SK-N-SH (cell line): ENCODE results near the gene HSPB2. TPM values are rescaled to one million over a fixed set of nuclear protein-coding genes. Genes with fewer than 3 reads are reported as not detected.

Experiments used
- CTCF ChIA-PET: fragments of 300-600, 350-600 bp; formaldehyde crosslinking; extraction: SDS; loops from one replicate; lab custom pipeline; 2021; lab: Yijun Ruan, JAX
- POLR2A ChIA-PET: fragments of 350-600 bp; sonication (Branson Sonifier 250); formaldehyde crosslinking; extraction: SDS; loops from one replicate; lab custom pipeline; 2020; ENCODE audit warnings: antibody characterized with exemption, inconsistent platforms; lab: Yijun Ruan, JAX
- DNase-seq: peaks from one replicate; pipeline ENCODE4 v3.0.0; 2012
- H2AFZ ChIP-seq: fragments of 200-600 bp; sonication (generic); 2 replicates; pipeline ENCODE4 v1.8.1; 2016; ENCODE audit warnings: antibody characterized with exemption, mild to moderate bottlenecking, low read depth
- H3F3A ChIP-seq: fragments of 200-600 bp; sonication (generic); replicated peaks from 2 replicates; pipeline ENCODE3; 2016; ENCODE audit warnings: antibody characterized with exemption, mild to moderate bottlenecking; ENCODE audit not compliant: insufficient read depth
- H3K27ac ChIP-seq, 2 experiments: fragments of 200-500 bp in 1 of 2; fragments of 200-600 bp in 1 of 2; sonication (Bioruptor generic) in 1 of 2; sonication (generic), shearing (Covaris generic) in 1 of 2; 2 replicates each; pipeline versions ENCODE4 v1.5.1 to v1.6.1; 2014 to 2016; ENCODE audit warnings: low read depth in 2 of 2, inconsistent platforms in 1 of 2, low read length in 1 of 2, mild to moderate bottlenecking in 1 of 2, mixed read lengths in 1 of 2
- H3K27me3 ChIP-seq: fragments of 200-600 bp; sonication (generic), shearing (Covaris generic); 2 replicates; pipeline ENCODE4 v1.6.1; 2016; ENCODE audit warnings: mixed run types; ENCODE audit not compliant: insufficient read depth
- H3K36me3 ChIP-seq, 2 experiments: fragments of 200-500 bp in 1 of 2; fragments of 200-600 bp in 1 of 2; sonication (Bioruptor generic) in 1 of 2; sonication (generic) in 1 of 2; replicated peaks in 1 of 2; 2 replicates each; pipeline versions ENCODE3 to v1.5.1; 2014 to 2016; ENCODE audit warnings: low read length in 1 of 2, mild to moderate bottlenecking in 1 of 2; ENCODE audit not compliant: insufficient read depth in 2 of 2, control insufficient read depth in 1 of 2
- H3K4me1 ChIP-seq, 2 experiments: fragments of 200-500 bp in 1 of 2; fragments of 200-600 bp in 1 of 2; sonication (Bioruptor generic) in 1 of 2; sonication (generic), shearing (Covaris generic) in 1 of 2; 2 replicates each; pipeline versions ENCODE4 v1.5.1 to v1.6.1; 2014 to 2016; ENCODE audit warnings: low read depth in 1 of 2, low read length in 1 of 2, mixed run types in 1 of 2; ENCODE audit not compliant: insufficient read depth in 2 of 2, control insufficient read depth in 1 of 2
- H3K4me2 ChIP-seq: fragments of 200-600 bp; sonication (generic), shearing (Covaris generic); 2 replicates; pipeline ENCODE4 v1.6.1; 2017; ENCODE audit warnings: mixed run types
- H3K4me3 ChIP-seq, 2 experiments: fragments of 200-500 bp in 1 of 2; fragments of 200-600 bp in 1 of 2; sonication (Bioruptor generic) in 1 of 2; sonication (generic), shearing (Covaris generic) in 1 of 2; 2 replicates each; pipeline versions ENCODE4 v1.5.1 to v1.8.1; 2014 to 2016; ENCODE audit warnings: low read depth in 2 of 2, inconsistent platforms in 1 of 2, low read length in 1 of 2, mild to moderate bottlenecking in 1 of 2, mixed read lengths in 1 of 2, moderate library complexity in 1 of 2
- H3K79me2 ChIP-seq: fragments of 200-600 bp; sonication (generic); 2 replicates; pipeline ENCODE4 v1.8.1; 2017; ENCODE audit warnings: mild to moderate bottlenecking; ENCODE audit not compliant: insufficient read depth
- H3K9ac ChIP-seq: fragments of 200-600 bp; sonication (generic); 2 replicates; pipeline ENCODE4 v1.6.1; 2017; ENCODE audit warnings: mixed run types
- H3K9me2 ChIP-seq: fragments of 200-600 bp; sonication (generic); 2 replicates; pipeline ENCODE4 v1.6.1; 2017; ENCODE audit warnings: mixed run types
- H3K9me3 ChIP-seq: fragments of 200-600 bp; sonication (generic); 2 replicates; pipeline ENCODE4 v1.6.1; 2017; ENCODE audit warnings: mixed run types, mild to moderate bottlenecking, moderate library complexity
- H4K20me1 ChIP-seq: fragments of 200-600 bp; sonication (generic); 2 replicates; pipeline ENCODE4 v1.6.1; 2017; ENCODE audit warnings: mild to moderate bottlenecking, mixed run types; ENCODE audit not compliant: insufficient read depth
- CHD2 ChIP-seq: fragments of 150-350 bp; IDR thresholded peaks from 2 replicates; pipeline ENCODE4 v1.6.1; 2018; ENCODE audit warnings: low read length; ENCODE audit not compliant: partially characterized antibody
- EP300 ChIP-seq, 2 experiments: IDR thresholded peaks; 2 replicates each; pipeline versions ENCODE4 v1.4.0 to v1.6.1; 2012; ENCODE audit warnings: borderline replicate concordance in 1 of 2, low read depth in 1 of 2, low read length in 1 of 2
- EZH2phosphoT487 ChIP-seq: fragments of 200-600 bp; sonication (generic); IDR thresholded peaks from 2 replicates; pipeline ENCODE4 v1.6.1; 2017; ENCODE audit warnings: low read depth, mixed run types, mild to moderate bottlenecking, antibody characterized with exemption, moderate library complexity, borderline replicate concordance
- FOSL2 ChIP-seq: IDR thresholded peaks from 2 replicates; pipeline ENCODE4 v1.4.0; 2012; ENCODE audit warnings: low read depth, mild to moderate bottlenecking, moderate library complexity, borderline replicate concordance
- FOXM1 ChIP-seq: IDR thresholded peaks from 2 replicates; pipeline ENCODE4 v1.4.0; 2012; ENCODE audit warnings: low read depth, mild to moderate bottlenecking
- GATA2 ChIP-seq: sonication (generic); formaldehyde crosslinking; IDR thresholded peaks from 2 replicates; pipeline ENCODE4 v1.5.0; 2020; ENCODE audit warnings: mild to moderate bottlenecking, missing genetic modification reagents
- IRF3 ChIP-seq: fragments of 150-350 bp; IDR thresholded peaks from 2 replicates; pipeline ENCODE4 v1.6.1; 2016; ENCODE audit warnings: mild to moderate bottlenecking, low read depth, low read length
- MAX ChIP-seq: IDR thresholded peaks from 2 replicates; pipeline ENCODE4 v1.4.0; 2012; ENCODE audit warnings: low read depth
- MXI1 ChIP-seq: IDR thresholded peaks from 2 replicates; pipeline ENCODE4 v1.6.1; 2012; ENCODE audit warnings: mild to moderate bottlenecking, low read depth, low read length, improper control_type of control experiment
- NFIC ChIP-seq: IDR thresholded peaks from 2 replicates; pipeline ENCODE4 v1.4.0; 2012; ENCODE audit warnings: borderline replicate concordance
- NRF1 ChIP-seq: IDR thresholded peaks from 2 replicates; pipeline ENCODE4 v1.6.1; 2012; ENCODE audit warnings: low read depth, mild to moderate bottlenecking, low read length
- PBX3 ChIP-seq: IDR thresholded peaks from 2 replicates; pipeline ENCODE4; 2012
- RAD21 ChIP-seq: IDR thresholded peaks from 2 replicates; pipeline ENCODE4 v1.6.1; 2012; ENCODE audit warnings: mild to moderate bottlenecking, low read length
- RFX5 ChIP-seq: IDR thresholded peaks from 2 replicates; pipeline ENCODE4 v1.6.1; 2012; ENCODE audit warnings: mild to moderate bottlenecking, improper control_type of control experiment, low read length
- RXRA ChIP-seq: IDR thresholded peaks from 2 replicates; pipeline ENCODE4 v1.4.0; 2012; ENCODE audit warnings: low read depth, mild to moderate bottlenecking, borderline replicate concordance
- SMC3 ChIP-seq: IDR thresholded peaks from 2 replicates; pipeline ENCODE4 v1.6.1; 2012; ENCODE audit warnings: low read depth, low read length, improper control_type of control experiment
- TAF1 ChIP-seq: IDR thresholded peaks from 2 replicates; pipeline ENCODE4 v1.6.1; 2012; ENCODE audit warnings: low read depth, mild to moderate bottlenecking, low read length, moderate library complexity, borderline replicate concordance
- TCF12 ChIP-seq: IDR thresholded peaks from 2 replicates; pipeline ENCODE4 v1.4.0; 2012
- USF1 ChIP-seq: IDR thresholded peaks from 2 replicates; pipeline ENCODE4 v1.4.0; 2012; ENCODE audit warnings: low read depth, borderline replicate concordance
- WGBS: methylation state at CpG from one replicate; pipeline ENCODE4 v1.1.6; 2017; ENCODE audit warnings: low lambda C conversion rate; 5-methylcytosine and 5-hydroxymethylcytosine counted together
- polyA plus RNA-seq, 3 experiments: library from polyadenylated mRNA; depleted of rRNA; stranded (reverse); fragments of >200 nt; gene quantifications; 2 replicates each; pipeline ENCODE4 v1.2.3, GENCODE V29; 2012

The HSPB2 gene
- polyA plus RNA-seq, 1 of the 3 experiments (the other 2 are of a cell fraction): not detected

- TF ChIP-seq USF1: no peak
- no peak for TF ChIP-seq IRF3
Measured at GRCh38 chr11:111906680-111907079, 5.9 kb upstream of the HSPB2 start (continued).

- Histone ChIP-seq H3K4me3 (no peak overlapping the region), H3K79me2 (no peaks in the 10 kb centered on the region), H3K9me2 (no peaks in the 10 kb centered on the region), H3K9ac (no peak overlapping the region), H4K20me1 (no peaks in the 10 kb centered on the region), H3K9me3 (no peaks in the 10 kb centered on the region), H3F3A (peaks cover 13% of the 10 kb centered on the region), H3K27me3 (no peaks in the 10 kb centered on the region), H3K36me3 (no peaks in the 10 kb centered on the region), H3K27ac (no peak overlapping the region), H3K4me1 (peaks cover 6 to 7% of the 10 kb centered on the region in 2 experiments; a peak in 2 of 4 replicates), H3K4me2 (no peak overlapping the region), H2AFZ (no peak overlapping the region)
- TF ChIP-seq FOSL2: no peak
- DNase-seq: no peak
- ChIA-PET CTCF (no interaction called here), POLR2A (no interaction called here)
- 78% methylated on average over 5 of the region's 5 CpGs for WGBS
Measured at GRCh38 chr11:111908639-111909305, 3.8 kb upstream of the HSPB2 start.

- DNase-seq: no peak
- Histone ChIP-seq H3K27me3 (no peaks in the 10 kb centered on the region), H2AFZ (no peak overlapping the region), H3K4me1 (peaks cover 6 to 7% of the 10 kb centered on the region in 2 experiments; a peak in 2 of 4 replicates), H3K9ac (no peak overlapping the region), H3K9me3 (no peaks in the 10 kb centered on the region), H3K79me2 (no peaks in the 10 kb centered on the region), H3K9me2 (no peaks in the 10 kb centered on the region), H3K4me3 (no peak overlapping the region), H3K4me2 (no peak overlapping the region), H3K36me3 (no peaks in the 10 kb centered on the region), H4K20me1 (no peaks in the 10 kb centered on the region), H3F3A (peaks cover 13% of the 10 kb centered on the region), H3K27ac (no peak overlapping the region)
- POLR2A ChIA-PET: no interaction called here
- 84% methylated on average over 5 of the region's 5 CpGs for WGBS
- CTCF ChIA-PET: interaction anchor here (1.4 kb wide), 1 partner anchor 22 kb away, joined by 4 read pairs; no protein-coding TSS in a partner anchor
- TF ChIP-seq FOXM1 (no peak), MAX (no peak), PBX3 (no peak), EP300 (IDR thresholded peaks at IDR 0.05; ENCODE audit: borderline replicate concordance in 1 of 2, low read depth in 1 of 2, low read length in 1 of 2) (no peak), TAF1 (no peak), RAD21 (no peak), CHD2 (no peak), TCF12 (no peak), NRF1 (no peak), GATA2 (CRISPR knock-in tag) (no peak), IRF3 (no peak), MXI1 (no peak), NFIC (no peak), RXRA (no peak), EZH2phosphoT487 (no peak), SMC3 (no peak), RFX5 (no peak)
Measured at GRCh38 chr11:111909378-111909777, 3.2 kb upstream of the HSPB2 start.
